Endodermal cell (in vitro differentiated cells): ENCODE measurements around the gene GALNT2. TPM values are rescaled to one million over a fixed set of nuclear protein-coding genes. Genes with fewer than 3 reads are reported as not detected.

ENCODE experiments used
- DNase-seq: peaks from one replicate; pipeline ENCODE4 v3.0.0-alpha.2; 2017
- H3K27ac ChIP-seq: 2 replicates; pipeline ENCODE4 v1.5.1; 2013; ENCODE audit warnings: mild to moderate bottlenecking, low read depth, low read length, moderate library complexity
- H3K27me3 ChIP-seq: 2 replicates; pipeline ENCODE4 v1.6.1; 2013; ENCODE audit warnings: mild to moderate bottlenecking, low read length, moderate library complexity; ENCODE audit not compliant: insufficient read depth, control insufficient read depth, poor library complexity, severe bottlenecking
- H3K36me3 ChIP-seq: 2 replicates; pipeline ENCODE4 v1.7.0; 2013; ENCODE audit warnings: mild to moderate bottlenecking, low read length, moderate library complexity; ENCODE audit not compliant: control insufficient read depth, insufficient read depth
- H3K4me1 ChIP-seq: one replicate; pipeline ENCODE4 v1.7.0; 2013; ENCODE audit warnings: low read length; ENCODE audit not compliant: control insufficient read depth, insufficient read depth
- H3K4me3 ChIP-seq: 2 replicates; pipeline ENCODE4 v1.5.1; 2013; ENCODE audit warnings: mild to moderate bottlenecking, low read length, moderate library complexity
- H3K9ac ChIP-seq: 2 replicates; pipeline ENCODE4 v1.6.1; 2013; ENCODE audit warnings: mild to moderate bottlenecking, low read length, moderate library complexity; ENCODE audit not compliant: poor library complexity, severe bottlenecking; ENCODE audit errors: extremely low read depth
- H3K9me3 ChIP-seq: 2 replicates; pipeline ENCODE4 v1.6.1; 2013; ENCODE audit warnings: mild to moderate bottlenecking, low read length, moderate library complexity; ENCODE audit not compliant: control insufficient read depth
- H3K27ac Mint-ChIP-seq: 2 replicates; pipeline ENCODE4 v1.8.0; 2020; ENCODE audit warnings: mixed read lengths
- H3K27me3 Mint-ChIP-seq: 2 replicates; pipeline ENCODE4 v1.8.0; 2021; ENCODE audit warnings: mild to moderate bottlenecking, mixed read lengths; ENCODE audit not compliant: insufficient read depth
- H3K36me3 Mint-ChIP-seq: 2 replicates; pipeline ENCODE4 v1.8.0; 2020; ENCODE audit warnings: low read depth, mixed read lengths
- H3K4me1 Mint-ChIP-seq: 2 replicates; pipeline ENCODE4 v1.8.0; 2020; ENCODE audit warnings: mixed read lengths
- H3K4me3 Mint-ChIP-seq: 2 replicates; pipeline ENCODE4 v1.8.0; 2020; ENCODE audit warnings: mild to moderate bottlenecking, moderate library complexity, mixed read lengths
- H3K9me3 Mint-ChIP-seq: 2 replicates; pipeline ENCODE4 v1.8.0; 2020; ENCODE audit warnings: mild to moderate bottlenecking, mixed read lengths
- WGBS, 2 experiments: methylation state at CpG; one replicate each; pipeline versions ENCODE4 v1.1.5 to v1.1.7; 2013; ENCODE audit warnings: missing lambda C conversion rate in 2 of 2, mixed read lengths in 1 of 2; ENCODE audit not compliant: insufficient coverage in 1 of 2, insufficient read length in 1 of 2; 5-methylcytosine and 5-hydroxymethylcytosine counted together
- total RNA-seq, 2 donors: library from RNA; stranded (reverse); fragmentation: NEBNext Ultra II Directional in 1 of 2; extraction: Animal tissue kit (Norgen Biotek cat#: 25700) in 1 of 2; gene quantifications; 2 replicates in 1 of 2; 3 replicates in 1 of 2; pipeline ENCODE4 v1.2.1, GENCODE V29; 2021
- TF ChIP-seq, protein P1 (sequence below): fragments of 200-600 bp; sonication (generic); conservative IDR thresholded peaks from 2 replicates; pipeline ENCODE4 v1.5.0; 2021; ENCODE audit warnings: antibody characterized with exemption, mild to moderate bottlenecking

GALNT2 gene
- total RNA-seq, 2 donors from 2014 or later, result 41.6 to 63.5 TPM

DNA sequence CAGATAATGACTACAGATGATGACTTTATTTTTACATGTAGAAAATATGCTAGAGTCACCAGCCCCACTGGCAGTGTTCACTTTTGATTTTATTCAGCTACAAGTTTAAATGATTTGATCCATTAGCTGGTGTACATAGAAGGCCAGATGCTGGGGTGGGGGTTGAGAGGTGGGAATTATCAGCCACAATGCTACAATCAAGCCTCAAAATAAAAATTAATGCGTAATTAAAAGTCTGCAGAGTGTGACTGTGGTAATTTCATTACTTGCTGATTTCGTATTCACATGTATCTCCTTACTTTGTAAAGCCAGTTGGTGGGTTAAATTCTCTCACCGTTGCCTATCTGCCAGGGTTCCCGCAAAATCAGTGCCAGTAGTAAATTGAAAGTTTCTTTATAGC lies 109.3 kb downstream of the GALNT2 start:
- no peak overlapping the region for H3K9ac ChIP-seq
- no peak overlapping the region for H3K4me3 ChIP-seq
- H3K4me3 Mint-ChIP-seq, result no peak overlapping the region
- no peak overlapping the region for H3K27ac ChIP-seq
- no peaks in the 10 kb centered on the region for H3K9me3 Mint-ChIP-seq
- H3K27ac Mint-ChIP-seq, result no peak overlapping the region
- H3K4me1 Mint-ChIP-seq, result peaks cover 20% of the 10 kb centered on the region
- H3K4me1 ChIP-seq, result no peaks in the 10 kb centered on the region
- TF ChIP-seq, protein P1, sequence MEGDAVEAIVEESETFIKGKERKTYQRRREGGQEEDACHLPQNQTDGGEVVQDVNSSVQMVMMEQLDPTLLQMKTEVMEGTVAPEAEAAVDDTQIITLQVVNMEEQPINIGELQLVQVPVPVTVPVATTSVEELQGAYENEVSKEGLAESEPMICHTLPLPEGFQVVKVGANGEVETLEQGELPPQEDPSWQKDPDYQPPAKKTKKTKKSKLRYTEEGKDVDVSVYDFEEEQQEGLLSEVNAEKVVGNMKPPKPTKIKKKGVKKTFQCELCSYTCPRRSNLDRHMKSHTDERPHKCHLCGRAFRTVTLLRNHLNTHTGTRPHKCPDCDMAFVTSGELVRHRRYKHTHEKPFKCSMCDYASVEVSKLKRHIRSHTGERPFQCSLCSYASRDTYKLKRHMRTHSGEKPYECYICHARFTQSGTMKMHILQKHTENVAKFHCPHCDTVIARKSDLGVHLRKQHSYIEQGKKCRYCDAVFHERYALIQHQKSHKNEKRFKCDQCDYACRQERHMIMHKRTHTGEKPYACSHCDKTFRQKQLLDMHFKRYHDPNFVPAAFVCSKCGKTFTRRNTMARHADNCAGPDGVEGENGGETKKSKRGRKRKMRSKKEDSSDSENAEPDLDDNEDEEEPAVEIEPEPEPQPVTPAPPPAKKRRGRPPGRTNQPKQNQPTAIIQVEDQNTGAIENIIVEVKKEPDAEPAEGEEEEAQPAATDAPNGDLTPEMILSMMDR, result no peak
- no peaks in the 10 kb centered on the region for H3K27me3 Mint-ChIP-seq
- no peaks in the 10 kb centered on the region for H3K9me3 ChIP-seq
- no peaks in the 10 kb centered on the region for H3K27me3 ChIP-seq
- WGBS, 2 experiments, result 92 to 100% methylated on average over 2 to 4 of the region's 4 CpGs
- peaks cover 15% of the 10 kb centered on the region for H3K36me3 Mint-ChIP-seq
- DNase-seq, result peak; percentile 12
- peaks cover 3% of the 10 kb centered on the region for H3K36me3 ChIP-seq

DNA sequence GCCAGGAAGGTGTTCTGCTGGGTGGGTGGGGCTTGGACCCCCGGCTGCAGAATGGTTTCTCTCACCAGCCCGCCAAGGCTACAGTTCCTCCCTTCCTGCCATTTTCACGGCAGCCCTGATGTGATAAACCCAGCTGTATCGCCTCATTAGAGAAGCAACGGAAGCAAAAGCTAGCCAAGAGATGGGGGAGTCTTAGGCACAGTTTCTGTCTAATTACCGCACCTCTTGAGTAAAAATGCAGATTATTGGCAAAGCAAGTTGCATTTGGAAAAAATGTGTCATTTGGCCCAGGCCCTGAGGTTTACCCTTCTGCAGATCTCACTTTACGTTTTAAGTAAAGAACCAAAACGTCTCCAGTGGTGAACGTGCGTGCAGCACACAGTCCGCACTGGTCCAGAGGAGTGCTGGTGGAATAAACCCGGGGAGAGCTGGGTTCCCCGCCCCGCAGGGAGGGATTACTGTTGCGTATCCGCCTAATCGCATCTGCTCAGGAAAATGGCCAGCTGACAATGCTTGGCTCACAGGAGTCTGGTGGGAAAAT lies 109.9 kb downstream of the GALNT2 start:
- Histone ChIP-seq H3K9me3 (no peaks in the 10 kb centered on the region), H3K4me1 (no peaks in the 10 kb centered on the region), H3K9ac (no peak overlapping the region), H3K27me3 (no peaks in the 10 kb centered on the region), H3K27ac (no peak overlapping the region), H3K36me3 (peaks cover 3% of the 10 kb centered on the region), H3K4me3 (no peak overlapping the region)
- H3K4me1 Mint-ChIP-seq, result peaks cover 20% of the 10 kb centered on the region
- H3K4me3 Mint-ChIP-seq, result no peak overlapping the region
- TF ChIP-seq, protein P1, result no peak
- no peak overlapping the region for H3K27ac Mint-ChIP-seq
- peak; percentile 40 for DNase-seq
- H3K36me3 Mint-ChIP-seq, result peaks cover 15% of the 10 kb centered on the region
- H3K9me3 Mint-ChIP-seq, result no peaks in the 10 kb centered on the region
- H3K27me3 Mint-ChIP-seq, result no peaks in the 10 kb centered on the region
- WGBS, 2 experiments, result 86 to 87% methylated on average over 13 to 17 of the region's 17 CpGs

DNA sequence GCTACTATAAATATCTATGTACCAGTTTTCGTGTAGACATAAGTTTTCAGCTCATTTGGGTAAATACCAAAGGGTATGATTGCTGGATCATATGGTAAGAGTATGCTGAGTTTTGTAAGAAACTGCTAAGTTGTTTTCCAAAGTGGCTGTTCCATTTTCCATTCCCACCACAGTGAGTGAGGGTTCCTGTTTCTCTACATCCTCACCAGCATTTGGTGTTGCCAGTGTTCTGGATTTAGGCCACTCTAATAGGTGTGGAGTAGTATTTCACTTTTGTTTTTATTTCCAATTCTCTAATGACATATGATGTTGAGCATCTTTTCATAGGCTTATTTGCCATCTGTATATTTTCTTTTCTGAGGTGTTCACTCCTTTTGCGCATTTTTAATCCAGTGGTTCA lies 112.2 kb downstream of the GALNT2 start:
- H3K27me3 ChIP-seq, result no peaks in the 10 kb centered on the region
- Mint-ChIP-seq H3K9me3 (no peaks in the 10 kb centered on the region), H3K27me3 (no peaks in the 10 kb centered on the region), H3K36me3 (peaks cover 18% of the 10 kb centered on the region), H3K27ac (no peak overlapping the region), H3K4me1 (peaks cover 20% of the 10 kb centered on the region), H3K4me3 (no peak overlapping the region)
- H3K36me3 ChIP-seq, result peaks cover 3% of the 10 kb centered on the region
- no peak overlapping the region for H3K9ac ChIP-seq
- 94% methylated on average over 2 of the region's 2 CpGs; no CpG with 5 or more reads in 1 of the 2 experiments for WGBS, 2 experiments
- H3K4me1 ChIP-seq, result no peaks in the 10 kb centered on the region
- H3K4me3 ChIP-seq, result no peak overlapping the region
- H3K9me3 ChIP-seq, result no peaks in the 10 kb centered on the region
- no peak overlapping the region for H3K27ac ChIP-seq
- DNase-seq, result no peak
- TF ChIP-seq, protein P1, result no peak
